CD4-positive, CD25-positive, alpha-beta regulatory T cell (primary cell): ENCODE measurements around the gene TTC28. TPM values are rescaled to one million over a fixed set of nuclear protein-coding genes. Genes with fewer than 3 reads are reported as not detected.
"Not testable (repeated sequence)": the region's sequence is repeated elsewhere in the genome, so short reads cannot be mapped to it uniquely, and the experiment has no call there.

ENCODE experiments used
- ATAC-seq, 2 donors: fragments of 150-1000 bp; cut with Tn5 transposase; one replicate each; pipeline ENCODE4 v1.10.0; 2021; ENCODE audit warnings: low read depth in 2 of 2, moderate number of reproducible peaks in 2 of 2, moderate library complexity in 1 of 2
- DNase-seq, 3 donors: peaks; one replicate each; pipeline versions ENCODE4 v3.0.0 to v3.0.0-alpha.2; 2012 to 2022; ENCODE audit warnings: mixed read lengths in 1 of 3
- H3K27ac ChIP-seq: one replicate; pipeline ENCODE4 v1.7.0; 2013; ENCODE audit warnings: mild to moderate bottlenecking, low read length; ENCODE audit not compliant: insufficient read depth, poor library complexity, severe bottlenecking
- H3K27me3 ChIP-seq: one replicate; pipeline ENCODE4 v1.7.0; 2013; ENCODE audit warnings: low read length; ENCODE audit not compliant: control insufficient read depth, insufficient read depth
- H3K36me3 ChIP-seq: one replicate; pipeline ENCODE4 v1.7.0; 2013; ENCODE audit warnings: mild to moderate bottlenecking, low read length, moderate library complexity; ENCODE audit not compliant: control insufficient read depth, insufficient read depth
- H3K4me1 ChIP-seq: 2 replicates; pipeline ENCODE4 v1.7.0; 2013; ENCODE audit warnings: mild to moderate bottlenecking, low read length; ENCODE audit not compliant: insufficient read depth, control insufficient read depth, poor library complexity, severe bottlenecking
- H3K4me3 ChIP-seq: one replicate; pipeline ENCODE4 v1.7.0; 2013; ENCODE audit warnings: low read depth, mild to moderate bottlenecking, low read length, moderate library complexity
- H3K9me3 ChIP-seq, 2 experiments: 1 replicate in 1 of 2; 2 replicates in 1 of 2; pipeline ENCODE4 v1.7.0; 2013; ENCODE audit warnings: low read length in 2 of 2, mild to moderate bottlenecking in 1 of 2, moderate library complexity in 1 of 2; ENCODE audit not compliant: control insufficient read depth in 2 of 2
- H3K27ac Mint-ChIP-seq, 3 donors: one replicate each; pipeline ENCODE4 v1.8.0; 2020 to 2022; ENCODE audit warnings: mild to moderate bottlenecking in 3 of 3, mixed read lengths in 3 of 3, moderate library complexity in 2 of 3
- H3K27me3 Mint-ChIP-seq: one replicate; pipeline ENCODE4 v1.8.0; 2022; ENCODE audit warnings: mild to moderate bottlenecking, mixed read lengths
- H3K36me3 Mint-ChIP-seq: one replicate; pipeline ENCODE4 v1.8.0; 2020; ENCODE audit warnings: mixed read lengths
- H3K4me1 Mint-ChIP-seq, 4 donors: one replicate each; pipeline ENCODE4 v1.8.0; 2020 to 2022; ENCODE audit warnings: mixed read lengths in 4 of 4, mild to moderate bottlenecking in 1 of 4
- H3K4me3 Mint-ChIP-seq, 4 donors: one replicate each; pipeline ENCODE4 v1.8.0; 2020 to 2022; ENCODE audit warnings: mild to moderate bottlenecking in 4 of 4, mixed read lengths in 4 of 4, moderate library complexity in 3 of 4
- H3K9me3 Mint-ChIP-seq, 7 donors: one replicate each; pipeline ENCODE4 v1.8.0; 2020 to 2022; ENCODE audit warnings: mixed read lengths in 7 of 7, mild to moderate bottlenecking in 3 of 7, moderate library complexity in 2 of 7
- polyA plus RNA-seq, 4 donors: library from polyadenylated mRNA; unstranded; fragments of 300-500 nt; fragmentation: Illumina TruSeq; gene quantifications; one replicate each; pipeline ENCODE4 v1.2.3, GENCODE V29; 2021
- total RNA-seq: library from RNA; stranded (reverse); gene quantifications from one replicate; pipeline ENCODE4 v1.2.3, GENCODE V29; 2022

Gene TTC28
- total and polyA plus RNA-seq, 5 donors from 2014 or later: 0.02 to 2.7 (median 0.28) TPM; not detected in 1

- Mint-ChIP-seq H3K9me3 (no peaks in the 10 kb centered on the region), H3K27me3 (no peaks in the 10 kb centered on the region), H3K36me3 (no peaks in the 10 kb centered on the region), H3K4me3 (no peak overlapping the region), H3K4me1 (peaks cover 0 to 4% (median 0%) of the 10 kb centered on the region in 4 donors), H3K27ac (no peak overlapping the region)
- DNase-seq (no peak), ATAC-seq (no peak)
- Histone ChIP-seq H3K27ac (no peak overlapping the region), H3K4me1 (no peaks in the 10 kb centered on the region), H3K27me3 (no peaks in the 10 kb centered on the region), H3K9me3 (no peaks in the 10 kb centered on the region), H3K36me3 (no peaks in the 10 kb centered on the region), H3K4me3 (no peak overlapping the region)
Observed at GRCh38 chr22:28375761-28376534, 303.7 kb downstream of the TTC28 start.

- no peaks in the 10 kb centered on the region for H3K9me3 Mint-ChIP-seq
- no peaks in the 10 kb centered on the region for H3K36me3 ChIP-seq
- no peaks in the 10 kb centered on the region for H3K36me3 Mint-ChIP-seq
- H3K4me3 ChIP-seq: no peak overlapping the region
- H3K4me1 ChIP-seq: peaks cover 4% of the 10 kb centered on the region
- no peaks in the 10 kb centered on the region for H3K27me3 ChIP-seq
- H3K4me3 Mint-ChIP-seq: no peak overlapping the region
- no peak overlapping the region for H3K27ac Mint-ChIP-seq
- H3K27ac ChIP-seq: no peak overlapping the region
- H3K9me3 ChIP-seq: no peaks in the 10 kb centered on the region
- DNase-seq: peak in 1 of 3 donors; percentile 43
- ATAC-seq: no peak
- H3K27me3 Mint-ChIP-seq: no peaks in the 10 kb centered on the region
- H3K4me1 Mint-ChIP-seq: peaks cover 0 to 10% (median 7%) of the 10 kb centered on the region in 4 donors
Observed at GRCh38 chr22:28373831-28374230, 305.8 kb downstream of the TTC28 start.

- no peaks in the 10 kb centered on the region for H3K27me3 ChIP-seq
- Mint-ChIP-seq H3K4me1 (peaks cover 0 to 7% (median 6%) of the 10 kb centered on the region in 4 donors), H3K27ac (no peak overlapping the region), H3K36me3 (no peaks in the 10 kb centered on the region), H3K4me3 (no peak overlapping the region), H3K27me3 (no peaks in the 10 kb centered on the region), H3K9me3 (peaks cover 0 to 4% (median 0%) of the 10 kb centered on the region in 7 donors)
- ATAC-seq (no peak), DNase-seq (peak in 1 of 3 donors; percentile 61)
- no peaks in the 10 kb centered on the region for H3K36me3 ChIP-seq
- no peak overlapping the region for H3K27ac ChIP-seq
- H3K4me3 ChIP-seq: no peak overlapping the region
- H3K9me3 ChIP-seq: no peaks in the 10 kb centered on the region
- peaks cover 4% of the 10 kb centered on the region for H3K4me1 ChIP-seq
Observed at GRCh38 chr22:28369854-28370253, 309.8 kb downstream of the TTC28 start.

- Histone ChIP-seq H3K36me3 (no peaks in the 10 kb centered on the region), H3K9me3 (peaks cover 0 to 5% of the 10 kb centered on the region in 2 experiments), H3K4me3 (no peak overlapping the region), H3K27me3 (no peaks in the 10 kb centered on the region), H3K4me1 (peaks cover 4% of the 10 kb centered on the region), H3K27ac (no peak overlapping the region)
- peaks cover 0 to 24% (median 6%) of the 10 kb centered on the region in 7 donors for H3K9me3 Mint-ChIP-seq
- no peak overlapping the region for H3K4me3 Mint-ChIP-seq
- no peak for DNase-seq
- no peak overlapping the region for H3K27ac Mint-ChIP-seq
- no peaks in the 10 kb centered on the region for H3K27me3 Mint-ChIP-seq
- peaks cover 0 to 7% (median 6%) of the 10 kb centered on the region in 4 donors for H3K4me1 Mint-ChIP-seq
- no peak for ATAC-seq
- H3K36me3 Mint-ChIP-seq: peaks cover 6% of the 10 kb centered on the region
Observed at GRCh38 chr22:28366856-28367255, 312.8 kb downstream of the TTC28 start.

- Mint-ChIP-seq H3K9me3 (peaks cover 0 to 26% (median 6%) of the 10 kb centered on the region in 7 donors), H3K36me3 (peaks cover 6% of the 10 kb centered on the region), H3K4me1 (peaks cover 0 to 7% (median 6%) of the 10 kb centered on the region in 4 donors), H3K27ac (no peak overlapping the region), H3K4me3 (no peak overlapping the region), H3K27me3 (no peaks in the 10 kb centered on the region)
- Histone ChIP-seq H3K9me3 (peaks cover 0 to 5% of the 10 kb centered on the region in 2 experiments), H3K36me3 (no peaks in the 10 kb centered on the region), H3K4me1 (peaks cover 4% of the 10 kb centered on the region), H3K4me3 (no peak overlapping the region), H3K27ac (no peak overlapping the region), H3K27me3 (no peaks in the 10 kb centered on the region)
- DNase-seq (no peak), ATAC-seq (no peak)
Observed at GRCh38 chr22:28365371-28365770, 314.3 kb downstream of the TTC28 start.

GRCh38 chr22:28364105-28364504, 315.5 kb downstream of the TTC28 start:
- H3K4me3 ChIP-seq, H3K27me3 ChIP-seq, H3K4me1 Mint-ChIP-seq, H3K27ac Mint-ChIP-seq, H3K27ac ChIP-seq, H3K4me3 Mint-ChIP-seq, DNase-seq, ATAC-seq, H3K27me3 Mint-ChIP-seq, H3K4me1 ChIP-seq, H3K36me3 ChIP-seq, H3K9me3 ChIP-seq, H3K36me3 Mint-ChIP-seq: not testable (repeated sequence)
- peaks cover 0 to 26% (median 6%) of the 10 kb centered on the region in 7 donors for H3K9me3 Mint-ChIP-seq

GRCh38 chr22:28360939-28361338, 318.7 kb downstream of the TTC28 start:
- peaks cover 6% of the 10 kb centered on the region for H3K36me3 Mint-ChIP-seq
- H3K36me3 ChIP-seq: no peaks in the 10 kb centered on the region
- H3K4me1 Mint-ChIP-seq: no peaks in the 10 kb centered on the region
- H3K27me3 Mint-ChIP-seq: no peaks in the 10 kb centered on the region
- peaks cover 0 to 24% (median 5%) of the 10 kb centered on the region in 7 donors for H3K9me3 Mint-ChIP-seq
- no peak for ATAC-seq
- no peak for DNase-seq
- peaks cover 3% of the 10 kb centered on the region for H3K27me3 ChIP-seq
- H3K9me3 ChIP-seq: peaks cover 0 to 5% of the 10 kb centered on the region in 2 experiments
- no peak overlapping the region for H3K27ac Mint-ChIP-seq
- H3K4me3 ChIP-seq: no peak overlapping the region
- no peak overlapping the region for H3K27ac ChIP-seq
- no peaks in the 10 kb centered on the region for H3K4me1 ChIP-seq
- H3K4me3 Mint-ChIP-seq: no peak overlapping the region

- peaks cover 0 to 13% (median 5%) of the 10 kb centered on the region in 7 donors for H3K9me3 Mint-ChIP-seq
- no peak for DNase-seq
- Histone ChIP-seq H3K4me1 (no peaks in the 10 kb centered on the region), H3K4me3 (no peak overlapping the region), H3K36me3 (no peaks in the 10 kb centered on the region), H3K27me3 (peaks cover 3% of the 10 kb centered on the region), H3K27ac (no peak overlapping the region), H3K9me3 (peaks cover 0 to 5% of the 10 kb centered on the region in 2 experiments)
- no peaks in the 10 kb centered on the region for H3K27me3 Mint-ChIP-seq
- no peak overlapping the region for H3K4me3 Mint-ChIP-seq
- H3K4me1 Mint-ChIP-seq: no peaks in the 10 kb centered on the region
- no peak overlapping the region for H3K27ac Mint-ChIP-seq
- H3K36me3 Mint-ChIP-seq: peaks cover 6% of the 10 kb centered on the region
- ATAC-seq: no peak
Observed at GRCh38 chr22:28358312-28358711, 321.3 kb downstream of the TTC28 start.
